GM18508 (cell line): Measurements from ENCODE around the gene MGRN1.

Source experiments
- ATAC-seq: cut with Tn5 transposase; IDR thresholded peaks from one replicate; pipeline ENCODE4 v1.9.1; 2021; ENCODE audit warnings: moderate number of reproducible peaks; ENCODE audit not compliant: insufficient read depth, unreplicated experiment

The MGRN1 gene

GRCh38 chr16:4624015-4624826, at the start of gene MGRN1:
Gene MGRN1, plus strand, starts transcription at chr16:4624826. Its CDS starts 135 bp downstream, at chr16:4624961.
- peak; percentile 42 for ATAC-seq

GRCh38 chr16:4574919-4575705, 49.5 kb upstream of the MGRN1 start:
- ATAC-seq: no peak

GRCh38 chr16:4576008-4576407, 48.6 kb upstream of the MGRN1 start:
- ATAC-seq: no peak

GRCh38 chr16:4578961-4579530, 45.6 kb upstream of the MGRN1 start:
- ATAC-seq: no peak

GRCh38 chr16:4580250-4580649, 44.4 kb upstream of the MGRN1 start:
- no peak for ATAC-seq

- no peak for ATAC-seq
These were observed 40.7 kb upstream of the MGRN1 start for GRCh38 chr16:4583906-4584305.

- ATAC-seq: no peak
These were observed 38.3 kb upstream of the MGRN1 start for GRCh38 chr16:4586291-4586690.

GRCh38 chr16:4588386-4588785, 36.2 kb upstream of the MGRN1 start:
- no peak for ATAC-seq

- ATAC-seq: no peak
These were observed 35.7 kb upstream of the MGRN1 start for GRCh38 chr16:4588961-4589360.

- no peak for ATAC-seq
These were observed 33.4 kb upstream of the MGRN1 start for GRCh38 chr16:4591191-4591590.

GRCh38 chr16:4591706-4592470, 32.7 kb upstream of the MGRN1 start:
- no peak for ATAC-seq

GRCh38 chr16:4593086-4593485, 31.5 kb upstream of the MGRN1 start:
- no peak for ATAC-seq

- no peak for ATAC-seq
These were observed 29.9 kb upstream of the MGRN1 start for GRCh38 chr16:4594433-4595410.

- ATAC-seq: no peak
These were observed 27.5 kb upstream of the MGRN1 start for GRCh38 chr16:4597174-4597573.

GRCh38 chr16:4599037-4599436, 25.6 kb upstream of the MGRN1 start:
- no peak for ATAC-seq

- ATAC-seq: no peak
These were observed 25.1 kb upstream of the MGRN1 start for GRCh38 chr16:4599545-4599944.

- ATAC-seq: no peak
These were observed 23.4 kb upstream of the MGRN1 start for GRCh38 chr16:4601036-4601863.

GRCh38 chr16:4601864-4602186, 22.8 kb upstream of the MGRN1 start:
- ATAC-seq: no peak

- ATAC-seq: no peak
These were observed 22.3 kb upstream of the MGRN1 start for GRCh38 chr16:4602331-4602730.
